Adrenal gland (tissue), 5 donors: ENCODE measurements around the gene MRPS27.

Experiments used
- CTCF ChIP-seq, 6 experiments: fragments of 450-650 bp in 4 of 6; fragments of 200-600 bp in 2 of 6; sonication (generic) in 1 of 6; IDR thresholded peaks; 1 replicate in 5 of 6; 2 replicates in 1 of 6; pipeline versions ENCODE4 v1.5.1 to v1.8.0; 2016 to 2021; ENCODE audit warnings: antibody characterized with exemption in 6 of 6, mild to moderate bottlenecking in 2 of 6, moderate library complexity in 1 of 6
- POLR2A ChIP-seq, 2 donors: fragments of 450-650 bp; IDR thresholded peaks; one replicate each; pipeline ENCODE4 v1.6.1; 2017; ENCODE audit warnings: antibody characterized with exemption in 2 of 2, mild to moderate bottlenecking in 2 of 2, moderate library complexity in 1 of 2
- donor health status: DM: no; HTN: no; CAD: no.

GRCh38 chr5:72197393-72197792 is 122.6 kb downstream of the MRPS27 start:
- TF ChIP-seq CTCF (IDR thresholded peaks at IDR 0.05): no peak
- TF ChIP-seq POLR2A (IDR thresholded peaks at IDR 0.05): no peak
